ENCODE results near the gene STARD13. TPM values are rescaled to one million over a fixed set of nuclear protein-coding genes. Genes with fewer than 3 reads are reported as not detected.

Gene STARD13
- total RNA-seq, 1 experiment from 2014 or later: 2.1 TPM

DNA sequence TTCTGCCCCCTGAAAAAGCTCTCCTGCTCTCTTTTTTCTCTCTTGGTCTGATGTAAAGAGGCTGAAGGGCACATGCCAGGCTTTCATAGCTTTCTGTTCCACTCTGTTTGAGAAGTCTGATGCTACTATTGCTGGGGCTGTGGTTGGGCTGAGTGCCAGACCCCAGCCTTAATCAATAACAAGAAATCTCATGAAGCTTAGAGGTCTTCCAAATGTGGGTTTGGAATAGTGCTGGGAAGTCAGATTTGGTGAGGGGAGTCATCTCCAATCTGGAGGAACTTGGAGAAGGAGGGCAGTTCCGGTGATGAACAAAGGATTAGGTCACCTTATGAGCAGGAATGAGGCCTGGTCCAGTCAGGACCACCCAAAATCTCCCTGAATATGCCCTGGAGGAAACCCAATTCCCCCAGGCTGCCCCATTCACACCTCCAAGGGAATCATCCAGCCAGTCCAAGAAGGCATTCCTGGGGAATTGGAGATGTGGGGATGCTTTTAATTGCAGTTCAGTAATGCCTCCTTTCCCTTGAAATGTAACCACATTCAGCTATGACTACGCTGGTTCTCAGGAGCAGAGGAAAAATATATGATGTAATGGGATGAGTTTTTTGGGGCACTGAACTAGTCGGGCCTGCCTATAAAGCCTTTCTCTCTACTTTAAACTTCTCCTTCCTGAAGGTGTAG is 102.0 kb downstream of the STARD13 start:
- Histone ChIP-seq H3K4me1 (ENCODE audit: insufficient read depth, low read length) (peaks cover 11% of the 10 kb centered on the region; the same call in 1 of the 2 replicates), H2BK5ac (ENCODE audit: insufficient read length, low read length) (no peak overlapping the region), H2BK120ac (ENCODE audit: low read depth, low read length, poor library complexity, severe bottlenecking) (no peak overlapping the region), H3K4me2 (ENCODE audit: insufficient read depth, insufficient read length, low read length) (no peak overlapping the region), H3K79me2 (ENCODE audit: insufficient read depth, low read length) (no peaks in the 10 kb centered on the region), H4K8ac (replicated peaks; ENCODE audit: insufficient read length, low read depth, low read length) (no peak overlapping the region), H2BK15ac (ENCODE audit: low read depth, low read length) (no peak overlapping the region), H4K20me1 (ENCODE audit: control insufficient read depth, insufficient read depth, insufficient read length) (no peaks in the 10 kb centered on the region), H3K23me2 (ENCODE audit: insufficient read length, low read depth, low read length, poor library complexity, severe bottlenecking) (no peaks in the 10 kb centered on the region), H3K79me1 (ENCODE audit: insufficient read depth, low read depth, low read length, poor library complexity, severe bottlenecking) (no peaks in the 10 kb centered on the region), H3K27ac (ENCODE audit: insufficient read length, low read depth, low read length) (no peak overlapping the region), H3K23ac (ENCODE audit: insufficient read length, low read depth, low read length) (no peak overlapping the region), H3K14ac (ENCODE audit: insufficient read depth, low read length) (no peak overlapping the region), H3K56ac (ENCODE audit: insufficient read length, low read depth, low read length) (no peak overlapping the region), H3K27me3 (ENCODE audit: insufficient read depth, low read length) (peaks cover 2% of the 10 kb centered on the region; the same call in 1 of the 2 replicates), H3K9me3 (ENCODE audit: control insufficient read depth, low read depth, low read length) (no peaks in the 10 kb centered on the region), H3T11ph (ENCODE audit: low read length) (no peak overlapping the region), H4K91ac (ENCODE audit: insufficient read length, low read depth, low read length) (no peak overlapping the region), H2BK12ac (ENCODE audit: insufficient read length, low read depth, low read length) (no peak overlapping the region), H2BK20ac (ENCODE audit: low read depth, low read length, poor library complexity, severe bottlenecking) (no peak overlapping the region), H2AFZ (ENCODE audit: low read length) (no peak overlapping the region), H3K9ac (ENCODE audit: extremely low read depth, insufficient read length, low read length) (no peak overlapping the region), H2AK5ac (ENCODE audit: insufficient read length, low read length) (no peak overlapping the region), H3K4ac (ENCODE audit: low read depth, low read length) (no peak overlapping the region), H4K5ac (ENCODE audit: insufficient read length, low read depth, low read length) (no peak overlapping the region), H3K18ac (ENCODE audit: insufficient read length, low read depth, low read length) (no peak overlapping the region)
- no peak for DNase-seq
- Mint-ChIP-seq H3K27ac (no peak overlapping the region), H3K4me1 (peaks cover 38 to 43% of the 10 kb centered on the region in 2 experiments), H3K9me3 (no peaks in the 10 kb centered on the region; a peak in 2 of 5 replicates), H3K4me3 (no peak overlapping the region), H3K36me3 (ENCODE audit: insufficient read depth in 1 of 3, low read depth in 3 of 3) (no peaks in the 10 kb centered on the region; a peak in 1 of 7 replicates), H3K27me3 (ENCODE audit: low read depth) (peaks cover 65% of the 10 kb centered on the region)
- no CpG with 5 or more reads among the region's 3 CpGs for WGBS (ENCODE audit: extremely low coverage, insufficient read length, low lambda C conversion rate)
- TF ChIP-seq, protein P1, sequence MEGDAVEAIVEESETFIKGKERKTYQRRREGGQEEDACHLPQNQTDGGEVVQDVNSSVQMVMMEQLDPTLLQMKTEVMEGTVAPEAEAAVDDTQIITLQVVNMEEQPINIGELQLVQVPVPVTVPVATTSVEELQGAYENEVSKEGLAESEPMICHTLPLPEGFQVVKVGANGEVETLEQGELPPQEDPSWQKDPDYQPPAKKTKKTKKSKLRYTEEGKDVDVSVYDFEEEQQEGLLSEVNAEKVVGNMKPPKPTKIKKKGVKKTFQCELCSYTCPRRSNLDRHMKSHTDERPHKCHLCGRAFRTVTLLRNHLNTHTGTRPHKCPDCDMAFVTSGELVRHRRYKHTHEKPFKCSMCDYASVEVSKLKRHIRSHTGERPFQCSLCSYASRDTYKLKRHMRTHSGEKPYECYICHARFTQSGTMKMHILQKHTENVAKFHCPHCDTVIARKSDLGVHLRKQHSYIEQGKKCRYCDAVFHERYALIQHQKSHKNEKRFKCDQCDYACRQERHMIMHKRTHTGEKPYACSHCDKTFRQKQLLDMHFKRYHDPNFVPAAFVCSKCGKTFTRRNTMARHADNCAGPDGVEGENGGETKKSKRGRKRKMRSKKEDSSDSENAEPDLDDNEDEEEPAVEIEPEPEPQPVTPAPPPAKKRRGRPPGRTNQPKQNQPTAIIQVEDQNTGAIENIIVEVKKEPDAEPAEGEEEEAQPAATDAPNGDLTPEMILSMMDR (conservative IDR thresholded peaks at IDR 0.05): no peak

Measured in H9 (cell line).